Neural cell (in vitro differentiated cells): Measurements from ENCODE around the gene INAVA. TPM values are rescaled to one million over a fixed set of nuclear protein-coding genes. Genes with fewer than 3 reads are reported as not detected.
"Not testable (repeated sequence)": the region's sequence is repeated elsewhere in the genome, so short reads cannot be mapped to it uniquely, and the experiment has no call there.

Source experiments
- H2AFZ ChIP-seq: fragments of 200-600, 300-800 bp; sonication (generic), shearing (Covaris generic); 2 replicates; pipeline ENCODE4 v1.6.0; 2014; ENCODE audit warnings: low read depth, mild to moderate bottlenecking, antibody characterized with exemption, low read length, moderate library complexity
- H3F3A ChIP-seq: fragments of 200-600 bp; shearing (Covaris generic); 2 replicates; pipeline ENCODE4 v1.6.1; 2016; ENCODE audit warnings: mild to moderate bottlenecking, moderate library complexity, mixed read lengths, antibody characterized with exemption, low read length; ENCODE audit not compliant: insufficient read depth, poor library complexity, severe bottlenecking
- H3K27ac ChIP-seq: fragments of 200-600, 300-800 bp; sonication (generic), shearing (Covaris generic); 2 replicates; pipeline ENCODE4 v1.5.1; 2014; ENCODE audit warnings: mild to moderate bottlenecking, low read length, moderate library complexity
- H3K27me3 ChIP-seq: fragments of 300-800, 200-600 bp; sonication (generic), shearing (Covaris generic); 2 replicates; pipeline ENCODE4 v1.6.0; 2014; ENCODE audit warnings: mild to moderate bottlenecking, low read depth, low read length, moderate library complexity; ENCODE audit not compliant: insufficient read depth
- H3K36me3 ChIP-seq: fragments of 300-800, 200-600 bp; sonication (generic), shearing (Covaris generic); 2 replicates; pipeline ENCODE4 v1.5.1; 2014; ENCODE audit warnings: mild to moderate bottlenecking, antibody characterized with exemption, low read length, moderate library complexity; ENCODE audit not compliant: insufficient read depth
- H3K4me2 ChIP-seq: fragments of 300-800, 200-600 bp; sonication (generic), shearing (Covaris generic); 2 replicates; pipeline ENCODE4 v1.6.0; 2014; ENCODE audit warnings: mild to moderate bottlenecking, low read length
- H3K4me3 ChIP-seq: fragments of 300-800, 200-600 bp; sonication (generic), shearing (Covaris generic); 2 replicates; pipeline ENCODE4 v1.5.1; 2014; ENCODE audit warnings: mild to moderate bottlenecking, low read length, moderate library complexity
- H3K79me2 ChIP-seq: fragments of 200-600 bp; shearing (Covaris generic); replicated peaks from 2 replicates; pipeline ENCODE4 v1.6.0; 2014; ENCODE audit warnings: mild to moderate bottlenecking, low read length, moderate library complexity; ENCODE audit not compliant: insufficient read depth
- H3K9ac ChIP-seq: fragments of 300-800, 200-600 bp; sonication (generic), shearing (Covaris generic); 2 replicates; pipeline ENCODE4 v1.6.1; 2016; ENCODE audit warnings: mild to moderate bottlenecking, low read length, mixed read lengths
- H3K9me2 ChIP-seq: fragments of 200-600 bp; shearing (Covaris generic); 2 replicates; pipeline ENCODE4 v1.6.1; 2016; ENCODE audit warnings: mild to moderate bottlenecking, low read length, mixed read lengths; ENCODE audit not compliant: insufficient read depth
- H3K9me3 ChIP-seq: fragments of 200-600, 300-800 bp; sonication (generic), shearing (Covaris generic); 2 replicates; pipeline ENCODE4 v1.6.1; 2016; ENCODE audit warnings: mild to moderate bottlenecking, mixed run types, low read length, moderate library complexity, mixed read lengths
- H4K20me1 ChIP-seq: fragments of 200-600 bp; shearing (Covaris generic); 2 replicates; pipeline ENCODE4 v1.6.1; 2016; ENCODE audit warnings: mild to moderate bottlenecking, mixed run types; ENCODE audit not compliant: insufficient read depth
- CTCF ChIP-seq: fragments of 450-650 bp; IDR thresholded peaks from 2 replicates; pipeline ENCODE4 v1.5.1; 2014; ENCODE audit warnings: antibody characterized with exemption, mild to moderate bottlenecking, moderate library complexity; ENCODE audit not compliant: poor library complexity, severe bottlenecking
- EP300 ChIP-seq: fragments of 450-650 bp; conservative IDR thresholded peaks from 2 replicates; pipeline ENCODE4 v1.6.1; 2014; ENCODE audit warnings: antibody characterized with exemption, mild to moderate bottlenecking, moderate library complexity; ENCODE audit not compliant: poor library complexity, severe bottlenecking
- EZH2 ChIP-seq: fragments of 200-600, 300-800 bp; shearing (Covaris generic), sonication (generic); IDR thresholded peaks from 2 replicates; pipeline ENCODE4 v1.6.1; 2014; ENCODE audit warnings: antibody characterized with exemption, low read length, borderline replicate concordance, mild to moderate bottlenecking; ENCODE audit not compliant: insufficient read depth, poor library complexity, severe bottlenecking
- MXI1 ChIP-seq: fragments of 450-650 bp; conservative IDR thresholded peaks from 2 replicates; pipeline ENCODE4 v1.6.1; 2014; ENCODE audit warnings: antibody characterized with exemption, mild to moderate bottlenecking; ENCODE audit not compliant: poor library complexity, severe bottlenecking
- POLR2AphosphoS5 ChIP-seq: IDR thresholded peaks from 2 replicates; pipeline ENCODE4 v1.6.1; 2012
- RAD21 ChIP-seq: fragments of 450-650 bp; conservative IDR thresholded peaks from 2 replicates; pipeline ENCODE4 v1.6.1; 2014; ENCODE audit warnings: antibody characterized with exemption, mild to moderate bottlenecking, moderate library complexity
- REST ChIP-seq: IDR thresholded peaks from 2 replicates; pipeline ENCODE4 v1.6.1; 2012; ENCODE audit warnings: borderline replicate concordance
- SMC3 ChIP-seq: fragments of 450-650 bp; conservative IDR thresholded peaks from 2 replicates; pipeline ENCODE4 v1.6.1; 2014; ENCODE audit warnings: antibody characterized with exemption, mild to moderate bottlenecking, moderate library complexity; ENCODE audit not compliant: poor library complexity
- TAF1 ChIP-seq: IDR thresholded peaks from 2 replicates; pipeline ENCODE4 v1.6.1; 2012; ENCODE audit warnings: low read depth
- polyA plus RNA-seq: library from polyadenylated mRNA; depleted of rRNA; stranded (reverse); fragments of >200 nt; gene quantifications from 2 replicates; pipeline ENCODE4 v1.2.3, GENCODE V29; 2014

INAVA gene
- polyA plus RNA-seq, 1 donor from 2014 or later = 1.3 TPM

- H3K27me3 ChIP-seq = no peaks in the 10 kb centered on the region
- H3F3A ChIP-seq = no peaks in the 10 kb centered on the region
- H3K9ac ChIP-seq = no peak overlapping the region
- H3K79me2 ChIP-seq = no peaks in the 10 kb centered on the region
- no peaks in the 10 kb centered on the region for H3K36me3 ChIP-seq
- no peak overlapping the region for H3K27ac ChIP-seq
- no peak overlapping the region for H2AFZ ChIP-seq
- no peak for TF ChIP-seq RAD21
- no peak for TF ChIP-seq TAF1
- no peak for TF ChIP-seq CTCF
- no peak for TF ChIP-seq SMC3
- TF ChIP-seq EP300 = no peak
- no peak for TF ChIP-seq POLR2AphosphoS5
- no peak for TF ChIP-seq MXI1
- TF ChIP-seq EZH2 = no peak
- no peak for TF ChIP-seq REST
- H3K4me2 ChIP-seq = no peak overlapping the region
- no peak overlapping the region for H3K4me3 ChIP-seq
- H4K20me1 ChIP-seq = no peaks in the 10 kb centered on the region
- no peaks in the 10 kb centered on the region for H3K9me2 ChIP-seq
- H3K9me3 ChIP-seq = no peaks in the 10 kb centered on the region
These were observed 16.7 kb downstream of the INAVA start for GRCh38 chr1:200911361-200911760.

GRCh38 chr1:200911936-200912335 lies 17.2 kb downstream of the INAVA start:
- not testable (repeated sequence) for H3K79me2 ChIP-seq, H3K4me2 ChIP-seq, H4K20me1 ChIP-seq, H2AFZ ChIP-seq, H3K9me2 ChIP-seq, H3K36me3 ChIP-seq, H3K27me3 ChIP-seq, H3K27ac ChIP-seq, H3K9me3 ChIP-seq, H3F3A ChIP-seq, H3K9ac ChIP-seq, H3K4me3 ChIP-seq

DNA sequence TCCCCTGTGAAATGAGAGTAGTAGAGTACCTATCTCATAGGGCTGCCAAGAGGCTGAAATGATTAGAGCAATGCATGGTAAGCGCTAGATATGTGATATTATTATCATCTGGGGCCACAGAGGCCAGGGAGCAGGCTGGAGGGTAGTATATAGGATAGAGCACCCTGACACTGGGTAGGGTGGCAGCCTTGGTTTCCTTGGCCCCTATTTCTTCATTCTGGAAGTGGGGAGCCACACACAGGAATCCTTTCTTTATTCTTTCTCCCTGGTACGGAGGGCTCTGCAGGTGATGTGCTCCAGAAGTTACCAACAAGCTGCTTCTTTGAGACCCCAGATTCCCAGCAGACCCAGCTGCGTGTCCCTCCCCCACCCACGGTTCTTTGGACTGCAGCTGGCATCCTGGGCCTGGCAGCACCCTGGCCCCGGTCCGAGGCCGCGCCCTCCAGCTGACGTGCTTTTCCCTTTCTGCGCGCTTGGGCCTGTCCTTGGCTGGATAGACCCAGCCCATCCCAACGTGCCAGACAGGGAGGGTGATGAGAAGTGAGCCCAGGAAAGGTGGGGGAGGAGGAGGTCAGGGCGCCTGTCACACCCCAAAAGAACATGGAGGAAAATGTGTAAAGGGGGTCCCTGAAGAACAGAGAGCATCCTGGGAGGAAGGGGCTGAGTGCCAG lies 18.2 kb downstream of the INAVA start:
- no peaks in the 10 kb centered on the region for H4K20me1 ChIP-seq
- H2AFZ ChIP-seq = no peak overlapping the region
- H3K9me3 ChIP-seq = no peaks in the 10 kb centered on the region
- H3K36me3 ChIP-seq = no peaks in the 10 kb centered on the region
- no peaks in the 10 kb centered on the region for H3K9me2 ChIP-seq
- H3K4me2 ChIP-seq = no peak overlapping the region
- no peak overlapping the region for H3K9ac ChIP-seq
- H3K79me2 ChIP-seq = no peaks in the 10 kb centered on the region
- no peak overlapping the region for H3K4me3 ChIP-seq
- no peaks in the 10 kb centered on the region for H3F3A ChIP-seq
- no peaks in the 10 kb centered on the region for H3K27me3 ChIP-seq
- H3K27ac ChIP-seq = no peak overlapping the region
- TF ChIP-seq EZH2 (no peak), SMC3 (no peak), TAF1 (no peak)
